CD4-positive, alpha-beta T cell treated with Interleukin-17A for 1 hour (primary cell): ENCODE data around the gene SYNJ2.
A peak's percentile ranks its signal among the peaks of the same experiment; 100 is the strongest.

Source experiments
- DNase-seq: peaks from one replicate; pipeline ENCODE4 v3.0.0-alpha.2; 2020

SYNJ2 gene

GRCh38 chr6:158064725-158065251 is 83.1 kb downstream of the SYNJ2 start:
- DNase-seq = no peak

GRCh38 chr6:158066136-158066781 is 84.6 kb downstream of the SYNJ2 start:
- no peak for DNase-seq

GRCh38 chr6:158067436-158068015 is 85.9 kb downstream of the SYNJ2 start:
- no peak for DNase-seq

- no peak for DNase-seq
Measured at GRCh38 chr6:158068156-158068892, 86.7 kb downstream of the SYNJ2 start.

DNA sequence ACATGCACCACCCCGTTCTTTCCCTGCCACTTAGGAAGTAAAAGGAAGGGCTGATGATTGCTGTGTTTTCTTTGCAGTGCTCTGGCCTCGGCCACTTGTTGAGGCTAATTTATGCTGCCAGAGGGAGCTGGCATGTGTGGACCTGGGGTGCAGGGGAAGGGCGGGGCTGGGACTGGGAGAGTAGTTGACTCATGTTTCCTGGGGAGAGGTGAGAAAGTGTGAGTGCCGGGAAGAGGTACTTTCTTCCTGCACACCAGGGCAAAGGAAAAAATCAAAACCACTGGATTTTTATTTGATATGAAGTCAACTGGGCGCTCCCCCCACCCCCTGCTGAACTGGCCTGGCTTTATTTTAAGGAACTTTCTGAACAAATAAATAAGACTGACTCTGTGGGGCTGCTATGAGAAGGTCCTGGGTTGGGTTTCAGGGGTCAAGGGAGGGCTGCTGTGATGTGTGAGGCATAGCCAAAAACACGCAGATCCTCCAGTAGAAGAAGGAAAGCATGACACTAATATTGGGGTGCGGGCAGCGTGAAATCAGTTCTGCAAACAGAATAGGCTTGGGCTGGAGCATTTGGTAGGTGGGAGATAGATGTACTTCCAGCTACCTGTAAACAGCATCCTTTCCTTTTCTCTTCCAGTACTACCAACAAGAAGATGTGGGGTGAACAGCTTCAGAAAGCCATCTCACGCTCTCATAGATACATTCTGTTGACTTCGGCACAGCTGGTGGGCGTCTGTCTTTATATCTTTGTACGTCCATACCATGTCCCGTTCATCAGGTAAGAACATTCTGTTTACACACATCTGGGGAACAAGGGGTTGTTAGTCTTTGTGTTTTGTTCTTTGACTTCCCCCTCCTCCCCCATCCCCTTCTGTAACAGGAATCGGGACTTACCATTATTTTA is 87.5 kb downstream of the SYNJ2 start:
- DNase-seq = no peak

GRCh38 chr6:158069800-158070195 is 88.1 kb downstream of the SYNJ2 start:
- DNase-seq = no peak

- no peak for DNase-seq
Measured at GRCh38 chr6:158070513-158070912, 88.8 kb downstream of the SYNJ2 start.

DNA sequence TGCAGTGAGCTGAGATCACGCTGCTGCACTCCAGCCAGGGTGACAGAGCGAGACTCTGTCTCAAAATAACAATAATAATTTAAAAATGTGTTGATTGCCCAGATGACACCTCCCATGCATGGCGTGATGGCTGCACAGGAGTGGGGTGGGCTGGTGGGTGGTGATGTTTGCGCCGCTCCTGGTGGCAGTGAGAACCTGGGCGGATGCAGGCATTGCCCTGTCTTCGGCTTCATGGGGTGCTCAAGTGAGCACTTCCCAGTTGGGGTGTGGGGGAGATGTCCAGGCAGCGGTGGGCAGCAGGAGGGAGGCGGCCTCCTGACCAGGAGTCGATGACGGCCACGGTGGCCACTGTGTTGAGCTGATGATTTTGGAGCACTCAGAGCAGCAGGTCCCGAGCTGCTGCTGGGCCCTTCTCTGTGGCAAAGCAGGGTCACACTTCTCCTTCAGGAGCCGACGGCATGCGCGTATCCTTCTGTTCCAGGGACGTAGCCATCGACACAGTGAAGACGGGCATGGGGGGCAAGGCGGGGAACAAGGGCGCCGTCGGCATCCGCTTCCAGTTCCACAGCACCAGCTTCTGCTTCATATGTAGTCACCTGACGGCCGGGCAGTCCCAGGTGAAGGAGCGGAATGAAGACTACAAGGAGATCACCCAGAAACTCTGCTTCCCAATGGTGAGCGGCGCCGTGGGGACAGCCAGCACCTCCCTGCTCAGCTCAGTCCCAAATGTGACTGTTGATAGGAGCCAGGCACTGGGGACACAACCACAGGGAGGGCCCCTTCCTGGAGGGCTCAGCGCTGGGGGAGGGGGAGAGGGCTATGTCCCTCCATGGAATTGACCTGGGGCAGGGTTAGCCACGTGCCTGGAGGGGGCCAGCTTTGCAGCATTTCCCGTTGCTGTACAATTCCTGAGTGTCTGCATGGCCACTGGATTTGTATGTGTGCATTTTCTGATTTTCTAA is 89.7 kb downstream of the SYNJ2 start:
- no peak for DNase-seq

GRCh38 chr6:158072083-158072721 is 90.5 kb downstream of the SYNJ2 start:
- DNase-seq = peak; percentile 67

GRCh38 chr6:158073776-158074175 is 92.1 kb downstream of the SYNJ2 start:
- DNase-seq = no peak

DNA sequence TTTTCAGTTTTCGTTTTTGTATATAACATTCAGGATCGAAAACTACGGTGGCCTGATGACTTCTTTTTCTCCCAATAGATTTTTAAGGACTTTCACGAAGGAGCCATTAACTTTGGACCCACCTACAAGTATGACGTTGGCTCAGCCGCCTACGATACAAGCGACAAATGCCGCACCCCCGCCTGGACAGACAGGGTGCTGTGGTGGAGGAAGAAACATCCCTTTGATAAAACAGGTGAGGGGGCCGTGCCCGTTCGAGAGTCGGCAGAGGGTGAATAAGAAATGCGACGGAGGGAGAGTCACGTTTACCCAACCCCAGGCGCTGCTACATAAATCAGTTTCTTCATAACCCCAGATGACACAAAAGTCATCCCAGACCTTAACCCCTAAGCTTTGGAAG is 94.9 kb downstream of the SYNJ2 start:
- no peak for DNase-seq

DNA sequence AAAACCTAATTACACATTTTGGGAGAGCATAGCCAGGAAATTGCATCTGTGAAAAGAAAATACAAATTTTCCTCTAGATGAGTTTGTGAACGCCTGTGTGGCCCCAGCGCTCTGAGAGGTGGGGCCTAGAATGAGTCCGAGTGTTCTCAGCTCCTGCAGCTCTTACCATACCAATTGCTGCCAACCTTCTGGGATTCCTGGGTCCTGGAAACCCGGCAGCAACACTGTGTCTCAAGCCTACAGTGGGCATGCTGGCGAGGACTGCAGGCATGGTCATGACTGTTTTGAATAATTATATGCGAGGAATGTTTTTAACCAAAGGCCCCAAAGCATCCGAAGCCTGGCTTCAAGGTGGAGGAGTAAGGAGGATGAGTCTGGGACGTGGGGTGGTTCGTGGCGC is 96.0 kb downstream of the SYNJ2 start:
- DNase-seq = no peak

- no peak for DNase-seq
Measured at GRCh38 chr6:158078320-158078719, 96.7 kb downstream of the SYNJ2 start.

- no peak for DNase-seq
Measured at GRCh38 chr6:158080849-158081656, 99.4 kb downstream of the SYNJ2 start.

DNA sequence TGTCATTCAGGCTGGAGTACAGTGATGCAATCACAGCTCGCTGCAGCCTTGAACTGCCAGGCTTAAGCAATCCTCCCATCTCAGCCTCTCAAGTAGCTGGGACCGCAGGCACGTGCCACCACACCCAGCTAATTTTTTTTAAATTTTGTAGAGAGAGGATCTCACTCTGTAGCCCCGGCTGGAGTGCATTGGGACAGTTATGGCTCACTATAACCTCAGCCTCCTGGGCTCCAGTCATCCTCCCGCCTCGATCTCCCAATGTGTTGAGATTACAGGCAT is 99.9 kb downstream of the SYNJ2 start:
- no peak for DNase-seq

DNA sequence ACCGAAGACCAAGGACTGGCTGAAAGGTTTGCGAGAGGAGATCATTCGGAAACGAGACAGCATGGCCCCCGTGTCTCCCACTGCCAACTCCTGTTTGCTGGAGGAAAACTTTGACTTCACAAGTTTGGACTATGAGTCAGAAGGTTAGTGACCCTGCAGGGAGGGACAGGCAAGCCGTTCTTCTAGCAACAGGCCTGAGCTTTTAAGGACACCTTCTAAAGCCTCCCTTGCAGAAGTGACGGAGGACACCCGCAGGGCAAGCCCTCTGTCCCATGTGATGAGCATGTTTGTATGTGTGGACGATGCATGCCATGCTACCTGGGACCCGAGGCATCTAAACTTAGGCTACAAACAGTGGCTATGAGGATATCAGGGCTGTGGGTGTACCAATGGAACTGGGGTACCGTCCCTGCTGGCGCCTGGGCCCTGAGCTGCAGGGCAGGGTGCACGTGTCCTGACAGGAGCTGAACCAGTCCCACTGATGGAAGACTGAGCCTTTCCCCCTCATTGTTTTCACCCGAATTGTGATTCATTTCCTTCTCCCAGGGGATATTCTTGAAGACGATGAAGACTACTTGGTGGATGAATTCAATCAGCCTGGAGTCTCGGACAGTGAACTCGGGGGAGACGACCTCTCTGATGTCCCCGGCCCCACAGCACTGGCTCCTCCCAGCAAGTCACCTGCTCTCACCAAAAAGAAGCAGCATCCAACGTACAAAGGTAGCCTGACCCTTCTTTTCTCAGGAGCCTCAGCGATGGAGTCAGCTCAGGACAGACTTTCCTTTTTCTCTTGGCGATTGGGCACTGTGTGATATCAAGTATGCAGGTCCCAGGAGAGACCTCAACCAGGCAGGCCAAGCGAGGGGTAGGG is 102.0 kb downstream of the SYNJ2 start:
- no peak for DNase-seq

- no peak for DNase-seq
Measured at GRCh38 chr6:158085261-158086053, 103.8 kb downstream of the SYNJ2 start.

- DNase-seq = no peak
Measured at GRCh38 chr6:158086054-158086503, 104.4 kb downstream of the SYNJ2 start.
